ENCODE results near the gene USH2A.

USH2A gene

GRCh38 chr1:216433175-216433574 is 9.9 kb upstream of the USH2A start:
- H3K4me3 Mint-ChIP-seq: no peak overlapping the region
- H3K27ac Mint-ChIP-seq: no peak overlapping the region
- H3K36me3 Mint-ChIP-seq (ENCODE audit: low read depth): no peaks in the 10 kb centered on the region
- H3K9me3 Mint-ChIP-seq: no peaks in the 10 kb centered on the region
- H3K27me3 Mint-ChIP-seq: no peaks in the 10 kb centered on the region
- intact Hi-C loops (cut with micrococcal nuclease): no loop called here
- no peaks in the 10 kb centered on the region for H3K4me1 Mint-ChIP-seq (ENCODE audit: low read depth)

GRCh38 chr1:216430744-216431143 is 7.5 kb upstream of the USH2A start:
- no peak overlapping the region for H3K27ac Mint-ChIP-seq
- H3K36me3 Mint-ChIP-seq (ENCODE audit: low read depth): no peaks in the 10 kb centered on the region
- no peaks in the 10 kb centered on the region for H3K9me3 Mint-ChIP-seq
- no peaks in the 10 kb centered on the region for H3K4me1 Mint-ChIP-seq (ENCODE audit: low read depth)
- no peak overlapping the region for H3K4me3 Mint-ChIP-seq
- H3K27me3 Mint-ChIP-seq: no peaks in the 10 kb centered on the region
- intact Hi-C loops (cut with micrococcal nuclease): no loop called here

GRCh38 chr1:216425577-216425976 is 2.3 kb upstream of the USH2A start:
- H3K4me1 Mint-ChIP-seq (ENCODE audit: low read depth): no peaks in the 10 kb centered on the region

GRCh38 chr1:216420746-216421145 is 2.5 kb downstream of the USH2A start:
- no peak overlapping the region for H3K4me3 Mint-ChIP-seq
- H3K36me3 Mint-ChIP-seq (ENCODE audit: low read depth): no peaks in the 10 kb centered on the region
- H3K4me1 Mint-ChIP-seq (ENCODE audit: low read depth): no peaks in the 10 kb centered on the region
- H3K27ac Mint-ChIP-seq: no peak overlapping the region
- intact Hi-C loops (cut with micrococcal nuclease): no loop called here
- H3K27me3 Mint-ChIP-seq: no peaks in the 10 kb centered on the region
- H3K9me3 Mint-ChIP-seq: no peaks in the 10 kb centered on the region

More at GRCh38 chr1:216425577-216425976, 2.3 kb upstream of the USH2A start:
- Mint-ChIP-seq H3K36me3 (ENCODE audit: low read depth) (no peaks in the 10 kb centered on the region), H3K27ac (no peak overlapping the region), H3K9me3 (no peaks in the 10 kb centered on the region), H3K27me3 (no peaks in the 10 kb centered on the region), H3K4me3 (no peak overlapping the region)
- intact Hi-C loops (cut with micrococcal nuclease): no loop called here

GRCh38 chr1:216420263-216420662 is 3.0 kb downstream of the USH2A start:
- Mint-ChIP-seq H3K27ac (no peak overlapping the region), H3K36me3 (ENCODE audit: low read depth) (no peaks in the 10 kb centered on the region), H3K9me3 (no peaks in the 10 kb centered on the region), H3K27me3 (no peaks in the 10 kb centered on the region), H3K4me1 (ENCODE audit: low read depth) (no peaks in the 10 kb centered on the region), H3K4me3 (no peak overlapping the region)
- intact Hi-C loops (cut with micrococcal nuclease): no loop called here

GRCh38 chr1:216416488-216416887 is 6.8 kb downstream of the USH2A start:
- H3K9me3 Mint-ChIP-seq: no peaks in the 10 kb centered on the region
- H3K27me3 Mint-ChIP-seq: no peaks in the 10 kb centered on the region
- intact Hi-C loops (cut with micrococcal nuclease): no loop called here
- H3K36me3 Mint-ChIP-seq (ENCODE audit: low read depth): no peaks in the 10 kb centered on the region
- H3K4me3 Mint-ChIP-seq: no peak overlapping the region
- H3K27ac Mint-ChIP-seq: no peak overlapping the region
- H3K4me1 Mint-ChIP-seq (ENCODE audit: low read depth): no peaks in the 10 kb centered on the region

- intact Hi-C loops (cut with micrococcal nuclease): no loop called here
- no peak overlapping the region for H3K27ac Mint-ChIP-seq
These were observed 13.2 kb downstream of the USH2A start for GRCh38 chr1:216410026-216410425.

GRCh38 chr1:216390956-216391355 is 32.3 kb downstream of the USH2A start:
- intact Hi-C loops (cut with micrococcal nuclease): no loop called here
- H3K4me1 Mint-ChIP-seq (ENCODE audit: low read depth): no peaks in the 10 kb centered on the region
- H3K27ac Mint-ChIP-seq: no peak overlapping the region
- no peak overlapping the region for H3K4me3 Mint-ChIP-seq
- H3K27me3 Mint-ChIP-seq: no peaks in the 10 kb centered on the region
- no peaks in the 10 kb centered on the region for H3K36me3 Mint-ChIP-seq (ENCODE audit: low read depth)
- H3K9me3 Mint-ChIP-seq: no peaks in the 10 kb centered on the region

More at GRCh38 chr1:216410026-216410425, 13.2 kb downstream of the USH2A start:
- no peaks in the 10 kb centered on the region for H3K36me3 Mint-ChIP-seq (ENCODE audit: low read depth)
- H3K9me3 Mint-ChIP-seq: peaks cover 5% of the 10 kb centered on the region
- H3K4me1 Mint-ChIP-seq (ENCODE audit: low read depth): no peaks in the 10 kb centered on the region
- no peak overlapping the region for H3K4me3 Mint-ChIP-seq
- H3K27me3 Mint-ChIP-seq: no peaks in the 10 kb centered on the region

- Mint-ChIP-seq H3K36me3 (ENCODE audit: low read depth) (no peaks in the 10 kb centered on the region), H3K27ac (no peak overlapping the region), H3K4me1 (ENCODE audit: low read depth) (no peaks in the 10 kb centered on the region), H3K27me3 (no peaks in the 10 kb centered on the region), H3K9me3 (no peaks in the 10 kb centered on the region), H3K4me3 (no peak overlapping the region)
- intact Hi-C loops (cut with micrococcal nuclease): no loop called here
These were observed 33.5 kb downstream of the USH2A start for GRCh38 chr1:216389774-216390173.

- no peaks in the 10 kb centered on the region for H3K4me1 Mint-ChIP-seq (ENCODE audit: low read depth)
- H3K36me3 Mint-ChIP-seq (ENCODE audit: low read depth): no peaks in the 10 kb centered on the region
- no peak overlapping the region for H3K4me3 Mint-ChIP-seq
- H3K9me3 Mint-ChIP-seq: no peaks in the 10 kb centered on the region
- intact Hi-C loops (cut with micrococcal nuclease): no loop called here
- no peak overlapping the region for H3K27ac Mint-ChIP-seq
- H3K27me3 Mint-ChIP-seq: no peaks in the 10 kb centered on the region
These were observed 34.7 kb downstream of the USH2A start for GRCh38 chr1:216388558-216388957.

GRCh38 chr1:216387782-216388181 is 35.5 kb downstream of the USH2A start:
- Mint-ChIP-seq H3K4me3 (no peak overlapping the region), H3K36me3 (ENCODE audit: low read depth) (no peaks in the 10 kb centered on the region), H3K4me1 (ENCODE audit: low read depth) (no peaks in the 10 kb centered on the region), H3K27me3 (no peaks in the 10 kb centered on the region), H3K27ac (no peak overlapping the region), H3K9me3 (no peaks in the 10 kb centered on the region)
- intact Hi-C loops (cut with micrococcal nuclease): no loop called here

GRCh38 chr1:216379441-216379840 is 43.8 kb downstream of the USH2A start:
- intact Hi-C loops (cut with micrococcal nuclease): no loop called here
- no peaks in the 10 kb centered on the region for H3K4me1 Mint-ChIP-seq (ENCODE audit: low read depth)
- no peak overlapping the region for H3K4me3 Mint-ChIP-seq
- no peaks in the 10 kb centered on the region for H3K36me3 Mint-ChIP-seq (ENCODE audit: low read depth)
- H3K27ac Mint-ChIP-seq: no peak overlapping the region
- no peaks in the 10 kb centered on the region for H3K9me3 Mint-ChIP-seq
- H3K27me3 Mint-ChIP-seq: no peaks in the 10 kb centered on the region

GRCh38 chr1:216368249-216368648 is 55.0 kb downstream of the USH2A start:
- Mint-ChIP-seq H3K27me3 (no peaks in the 10 kb centered on the region), H3K4me3 (no peak overlapping the region), H3K9me3 (no peaks in the 10 kb centered on the region), H3K4me1 (ENCODE audit: low read depth) (no peaks in the 10 kb centered on the region), H3K27ac (no peak overlapping the region), H3K36me3 (ENCODE audit: low read depth) (no peaks in the 10 kb centered on the region)
- intact Hi-C loops (cut with micrococcal nuclease): no loop called here

- H3K4me3 Mint-ChIP-seq: no peak overlapping the region
- no peak overlapping the region for H3K27ac Mint-ChIP-seq
- intact Hi-C loops (cut with micrococcal nuclease): no loop called here
- no peaks in the 10 kb centered on the region for H3K4me1 Mint-ChIP-seq (ENCODE audit: low read depth)
- no peaks in the 10 kb centered on the region for H3K27me3 Mint-ChIP-seq
- H3K36me3 Mint-ChIP-seq (ENCODE audit: low read depth): no peaks in the 10 kb centered on the region
- no peaks in the 10 kb centered on the region for H3K9me3 Mint-ChIP-seq
These were observed 56.3 kb downstream of the USH2A start for GRCh38 chr1:216366979-216367378.

- intact Hi-C loops (cut with micrococcal nuclease): no loop called here
- no peak overlapping the region for H3K4me3 Mint-ChIP-seq
- H3K9me3 Mint-ChIP-seq: no peaks in the 10 kb centered on the region
- no peak overlapping the region for H3K27ac Mint-ChIP-seq
- H3K27me3 Mint-ChIP-seq: no peaks in the 10 kb centered on the region
- no peaks in the 10 kb centered on the region for H3K4me1 Mint-ChIP-seq (ENCODE audit: low read depth)
- no peaks in the 10 kb centered on the region for H3K36me3 Mint-ChIP-seq (ENCODE audit: low read depth)
These were observed 66.3 kb downstream of the USH2A start for GRCh38 chr1:216356945-216357344.
